ENCODE measurements around the gene HLA-DRB1.
"Not testable (repeated sequence)": the region's sequence is repeated elsewhere in the genome, so short reads cannot be mapped to it uniquely, and the experiment has no call there.

Gene HLA-DRB1

DNA sequence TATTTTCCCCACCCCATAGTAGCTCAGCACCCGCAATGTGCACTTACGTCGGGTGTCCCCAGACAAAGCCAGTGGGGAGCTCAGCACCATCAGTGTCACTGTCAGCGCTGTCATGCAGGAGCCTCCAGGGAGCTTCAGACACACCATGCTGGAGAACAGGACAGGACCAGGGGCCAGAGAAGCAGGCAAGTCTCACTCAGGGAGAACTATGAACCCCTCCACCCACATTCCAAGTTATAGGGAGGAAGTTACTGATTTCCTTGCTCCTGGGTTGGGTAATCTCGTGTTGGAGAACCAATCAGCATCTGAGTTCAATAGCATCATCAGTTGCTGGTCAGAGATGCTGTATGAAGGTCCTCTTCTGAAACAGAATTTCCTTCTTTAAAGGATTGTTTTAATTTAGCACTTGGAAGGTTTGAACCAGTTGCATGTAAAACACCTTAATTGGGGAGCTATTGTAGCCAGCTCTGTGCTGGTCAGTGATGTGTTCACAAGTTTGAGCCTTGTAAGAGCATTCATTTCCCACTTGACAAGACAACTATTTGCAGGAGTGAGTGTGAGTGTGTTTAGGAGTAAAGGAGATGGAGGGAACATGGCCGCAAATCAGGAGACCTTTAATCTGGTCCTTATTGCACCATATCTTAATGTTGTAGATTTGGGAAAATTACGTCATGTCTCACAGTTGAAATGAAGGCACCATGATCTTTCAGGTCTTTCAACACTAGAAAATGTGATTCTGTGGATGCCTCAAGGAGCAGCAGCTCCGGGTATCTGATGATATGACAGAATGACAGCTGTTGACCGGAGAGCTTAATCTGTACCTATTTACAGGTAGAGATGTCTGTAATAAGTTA, at the start of gene HLA-DRB1:
Gene HLA-DRB1 (minus strand): TSS at position 253 of the 854 bp plus-strand sequence. CDS start 106 bp downstream, at position 147.
- peak; percentile 74 for DNase-seq

DNA sequence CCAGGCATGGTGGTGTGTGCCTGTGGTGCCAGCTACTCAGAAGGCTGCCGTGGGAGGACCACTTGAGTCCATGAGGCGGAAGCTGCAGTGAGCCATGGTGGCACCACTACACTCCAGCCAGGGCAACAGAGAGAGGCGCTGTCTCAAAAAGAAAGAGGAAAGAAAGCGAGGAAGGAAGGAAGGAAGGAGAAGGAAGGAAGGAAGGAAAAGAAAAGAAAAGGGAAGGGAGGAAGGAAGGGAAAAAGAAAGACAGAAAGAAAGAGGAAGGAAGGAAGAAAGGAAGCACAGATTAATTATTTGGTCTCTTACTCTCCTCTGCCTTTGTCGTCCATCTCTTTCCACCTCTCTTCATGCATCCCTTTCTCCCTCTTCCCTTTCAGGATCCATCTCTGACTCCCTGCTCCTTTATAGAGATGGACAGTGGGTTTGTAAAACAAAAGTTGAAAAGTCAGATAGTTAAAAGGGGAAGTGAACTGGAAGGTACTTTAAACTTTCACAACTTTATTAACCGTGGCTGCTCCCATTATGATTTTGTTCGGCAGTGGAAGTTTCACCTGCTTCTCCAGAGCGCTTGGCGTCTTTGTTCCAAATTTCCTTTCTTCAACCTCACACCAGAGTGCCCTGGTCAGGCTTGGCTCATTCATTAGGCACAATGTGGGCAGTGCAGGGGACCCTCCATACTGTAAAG, 49.0 kb upstream of the HLA-DRB1 start:
- peak; percentile 54 for DNase-seq

GRCh38 chr6:32637883-32638282, 48.2 kb upstream of the HLA-DRB1 start:
- no peak for DNase-seq

GRCh38 chr6:32637219-32637880, 47.7 kb upstream of the HLA-DRB1 start, which contains the start of gene HLA-DQA1:
TSS of gene HLA-DQA1 (plus strand) at chr6:32637406. CDS start at chr6:32637459, 53 bp downstream.
- DNase-seq, result peak; percentile 81

- no peak for DNase-seq
Observed at GRCh38 chr6:32635526-32636123, 46.0 kb upstream of the HLA-DRB1 start.

DNA sequence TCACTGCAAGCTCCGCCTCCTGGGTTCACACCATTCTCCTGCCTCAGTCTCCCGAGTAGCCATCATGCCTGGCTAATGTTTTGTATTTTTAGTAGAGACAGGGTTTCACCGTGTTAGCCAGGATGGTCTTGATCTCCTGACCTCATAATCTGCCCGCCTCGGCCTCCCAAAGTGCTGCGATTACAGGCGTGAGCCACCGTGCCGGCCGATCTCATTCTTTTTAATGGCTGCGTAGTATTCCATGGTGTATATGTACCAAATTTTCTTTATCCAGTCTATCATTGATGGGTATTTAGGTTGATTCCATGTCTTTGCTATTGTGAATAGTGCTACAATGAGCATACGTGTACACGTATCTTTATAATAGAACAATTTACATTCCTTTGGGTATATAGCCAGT, 40.1 kb upstream of the HLA-DRB1 start:
- not testable (repeated sequence) for DNase-seq

GRCh38 chr6:32627831-32628230, 38.2 kb upstream of the HLA-DRB1 start:
- DNase-seq, result peak; percentile 65

GRCh38 chr6:32627249-32627648, 37.6 kb upstream of the HLA-DRB1 start:
- DNase-seq, result no peak

DNA sequence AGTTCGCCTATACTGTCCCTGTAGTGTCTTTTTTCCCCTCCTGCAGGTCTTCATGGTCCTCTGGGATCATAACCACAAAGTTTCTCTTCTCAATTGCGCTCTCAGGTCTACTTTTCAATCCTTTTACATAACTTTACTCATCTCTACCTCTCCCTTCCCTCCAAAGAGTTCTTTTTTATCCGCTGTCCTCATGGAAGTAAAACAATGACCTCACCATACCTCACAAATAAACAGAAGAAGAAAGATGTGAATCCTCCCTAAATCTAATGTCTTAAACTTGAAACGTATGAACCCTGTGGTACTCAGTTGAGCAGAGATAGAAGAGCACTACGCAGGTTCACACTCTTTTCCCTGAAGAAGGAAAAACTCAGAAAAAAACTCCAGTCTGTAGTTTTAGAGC, 35.5 kb upstream of the HLA-DRB1 start:
- no peak for DNase-seq

DNA sequence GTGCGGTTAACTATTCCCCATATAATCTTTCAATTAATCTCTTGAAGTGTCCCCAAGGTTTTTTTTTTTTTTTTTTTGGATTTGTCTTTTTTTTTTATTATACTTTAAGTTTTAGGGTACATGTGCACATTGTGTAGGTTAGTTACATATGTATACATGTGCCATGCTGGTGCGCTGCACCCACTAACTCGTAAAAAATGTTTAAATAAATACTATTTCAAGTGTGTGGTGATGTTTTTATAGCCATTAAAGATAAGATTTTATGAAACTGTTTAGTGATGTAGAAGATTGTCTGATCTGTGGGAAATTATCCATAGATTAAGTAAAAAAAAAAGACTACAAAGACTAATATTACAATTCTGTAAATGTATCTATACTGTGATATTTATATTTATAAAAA, 34.9 kb upstream of the HLA-DRB1 start:
- no peak for DNase-seq

DNA sequence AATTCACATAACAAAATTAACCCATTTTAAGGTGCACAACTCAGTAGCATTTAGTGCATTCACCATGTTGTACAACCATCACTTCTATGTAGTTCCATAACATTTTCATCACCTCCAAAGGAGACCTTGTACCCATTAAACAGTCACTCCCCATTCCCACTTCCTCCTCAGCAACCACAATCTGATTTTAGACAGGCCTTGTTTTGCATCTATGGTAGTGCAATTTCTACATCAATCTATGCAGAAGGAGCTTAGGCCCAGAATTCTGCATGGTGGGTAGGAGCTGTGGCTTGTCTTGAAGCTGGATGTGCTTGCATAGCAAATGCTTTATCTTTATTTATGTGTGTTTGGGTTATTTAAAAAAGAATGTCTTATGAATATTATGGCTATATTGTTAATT, 34.0 kb upstream of the HLA-DRB1 start:
- no peak for DNase-seq

GRCh38 chr6:32622545-32623401, 33.1 kb upstream of the HLA-DRB1 start:
- DNase-seq, result peak; percentile 81

DNA sequence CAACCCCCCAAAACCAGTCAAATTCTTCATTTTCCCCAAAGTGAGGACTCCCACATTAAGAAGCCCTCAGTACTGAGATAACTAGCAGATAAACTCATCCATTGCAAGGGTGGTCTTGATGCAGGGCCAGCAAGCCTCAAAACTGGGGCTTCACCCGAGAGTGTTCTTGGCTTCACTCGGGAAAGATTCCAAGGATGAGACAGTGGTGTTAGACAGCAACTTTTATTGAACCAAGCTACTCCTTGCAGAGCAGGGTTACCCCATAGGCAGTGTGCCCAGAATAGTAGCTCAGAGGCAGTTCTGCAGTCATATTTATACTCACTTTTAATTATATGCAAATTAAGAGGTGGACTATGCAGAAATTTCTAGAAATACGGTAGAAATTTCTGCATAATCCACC, 31.7 kb upstream of the HLA-DRB1 start:
- DNase-seq, result no peak

- no peak for DNase-seq
Observed at GRCh38 chr6:32617751-32618150, 28.1 kb upstream of the HLA-DRB1 start.

DNA sequence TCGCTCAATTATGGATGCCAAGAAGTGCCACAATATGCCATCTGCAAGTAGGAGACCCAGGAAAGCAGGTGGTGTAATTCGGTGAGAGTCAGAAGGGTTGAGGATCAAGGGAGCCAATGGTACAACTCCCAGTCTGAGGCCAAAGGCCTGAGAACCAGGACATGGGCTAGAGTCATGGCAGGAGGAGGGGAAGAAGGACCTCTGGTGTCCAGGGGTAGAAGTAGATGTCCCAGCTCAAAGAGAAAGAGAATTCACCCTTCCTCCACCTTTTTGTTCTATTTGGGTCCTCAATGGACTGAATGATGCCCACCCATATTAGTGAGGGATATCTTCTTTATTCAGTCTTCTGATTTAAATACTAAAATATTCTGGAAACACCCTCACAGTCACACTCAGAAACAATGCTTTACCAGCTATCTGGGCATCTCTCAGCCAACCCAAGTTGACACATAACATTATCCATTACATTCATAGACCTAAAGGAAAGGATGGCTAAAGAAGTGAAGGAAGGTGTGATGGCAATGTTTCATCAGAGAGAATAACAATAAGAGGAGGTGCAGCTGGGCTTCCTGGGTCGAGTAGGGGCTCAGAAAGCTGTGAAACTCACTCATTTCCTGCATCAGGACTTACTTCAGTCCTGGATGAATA, 26.4 kb upstream of the HLA-DRB1 start:
- DNase-seq, result no peak

DNA sequence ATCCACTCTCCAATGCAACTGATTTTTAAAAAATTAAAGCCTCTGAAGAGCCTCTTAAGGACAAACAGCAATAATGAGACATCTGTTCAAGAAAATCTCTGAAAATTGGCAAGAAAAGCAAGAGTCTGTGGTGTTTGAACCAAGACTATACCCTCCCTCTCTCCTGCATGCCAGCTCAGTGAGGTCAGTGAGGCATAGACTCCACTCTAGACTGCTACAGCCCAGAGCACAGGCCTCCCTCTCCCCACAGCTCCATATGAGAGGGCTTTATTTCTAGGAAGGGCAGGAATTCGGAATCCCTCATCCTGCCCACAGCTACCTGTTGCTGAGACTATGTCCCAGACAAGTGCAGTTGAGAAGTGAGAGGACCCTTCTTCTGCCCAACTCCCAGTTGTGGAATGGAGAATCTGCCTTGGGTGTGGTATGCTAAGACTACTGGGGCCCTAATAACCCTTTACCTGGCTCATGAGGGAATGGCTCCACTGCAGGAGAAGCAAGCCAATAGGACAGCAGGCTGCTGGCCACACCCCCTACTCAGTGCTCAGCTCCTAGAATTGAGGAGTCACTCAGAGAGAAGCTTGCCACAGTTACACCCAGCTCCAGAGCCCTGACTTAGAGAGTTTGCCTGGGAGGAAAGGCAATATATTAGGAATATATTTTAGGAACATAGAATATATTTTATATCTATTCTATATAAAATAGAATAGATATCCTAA, 24.9 kb upstream of the HLA-DRB1 start:
- no peak for DNase-seq

DNA sequence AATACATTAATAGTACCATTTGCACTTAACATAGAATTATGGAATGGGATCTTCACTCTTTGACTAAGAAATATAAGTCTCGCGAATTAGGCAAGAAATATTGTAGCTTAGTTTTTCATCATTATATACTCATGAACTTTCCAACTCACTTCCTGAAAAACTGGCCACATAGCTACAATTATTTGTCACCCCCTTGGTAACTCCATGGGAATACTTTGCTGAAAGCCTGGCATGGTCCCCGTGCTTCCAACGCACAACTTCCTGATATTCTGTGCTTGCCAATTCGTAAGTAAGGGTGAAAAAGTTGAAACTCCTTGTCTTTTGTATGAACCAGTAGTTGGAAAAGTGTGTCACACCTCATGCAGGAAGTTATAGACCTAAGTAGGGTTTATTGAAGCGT, 23.8 kb upstream of the HLA-DRB1 start:
- DNase-seq, result no peak

DNA sequence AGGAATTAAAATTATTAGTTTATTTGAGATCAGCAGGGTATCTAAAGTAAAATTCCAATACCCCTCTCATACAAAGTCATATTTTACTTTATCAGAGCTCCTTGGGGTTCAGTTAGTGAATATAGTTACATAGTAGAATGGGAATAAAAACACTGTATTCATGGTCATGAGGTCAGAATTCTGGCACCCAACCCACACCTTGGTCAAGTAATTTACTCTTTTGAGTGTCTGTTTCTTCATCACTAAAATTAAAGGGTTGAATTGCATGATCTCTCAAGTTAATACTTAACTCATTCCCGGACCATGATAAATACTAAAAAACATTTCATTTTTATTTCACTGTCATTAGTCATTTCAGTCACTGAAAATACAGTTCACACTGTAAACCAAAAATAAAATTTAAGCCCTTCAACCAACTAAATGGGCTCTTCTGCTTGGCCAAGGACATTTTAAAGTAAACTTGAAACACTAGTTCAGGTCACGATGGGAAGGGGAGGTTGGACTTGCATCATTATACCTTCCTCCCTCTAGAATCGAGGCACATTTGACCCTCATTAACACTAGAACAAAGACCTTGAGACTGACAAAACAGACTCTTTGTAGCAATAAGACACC, 21.1 kb upstream of the HLA-DRB1 start:
- no peak for DNase-seq

GRCh38 chr6:32609731-32610640, 20.3 kb upstream of the HLA-DRB1 start:
- peak; percentile 78 for DNase-seq
